ENCODE data around the gene GRIA4.

- TF ChIP-seq CTCF (conservative IDR thresholded peaks at IDR 0.05 in 1 of 2, IDR thresholded peaks at IDR 0.05 in 1 of 2; ENCODE audit: low read depth in 1 of 2, low read length in 2 of 2): no peak
- TF ChIP-seq EZH2 (IDR thresholded peaks at IDR 0.05; ENCODE audit: low read length, missing control alignments): no peak
Observed at GRCh38 chr11:105573091-105573490, 36.8 kb upstream of the GRIA4 start.

Measured in fibroblast of lung (primary cell).